HUES48 (cell line): ENCODE results near the gene FRMPD2.
"Not testable (repeated sequence)": the region's sequence is repeated elsewhere in the genome, so short reads cannot be mapped to it uniquely, and the experiment has no call there.

Experiments
- H3K27ac ChIP-seq: one replicate; pipeline ENCODE4 v1.7.0; 2013; ENCODE audit warnings: low read depth, low read length, inconsistent platforms
- H3K27me3 ChIP-seq: 2 replicates; pipeline ENCODE4 v1.6.1; 2013; ENCODE audit warnings: mild to moderate bottlenecking, low read length; ENCODE audit not compliant: control insufficient read depth, insufficient read depth
- H3K36me3 ChIP-seq: 2 replicates; pipeline ENCODE4 v1.6.1; 2013; ENCODE audit warnings: low read length; ENCODE audit not compliant: control insufficient read depth, insufficient read depth
- H3K4me1 ChIP-seq: 2 replicates; pipeline ENCODE4 v1.6.1; 2013; ENCODE audit warnings: mild to moderate bottlenecking, low read length; ENCODE audit not compliant: control insufficient read depth, insufficient read depth
- H3K4me3 ChIP-seq: 2 replicates; pipeline ENCODE4 v1.5.1; 2013; ENCODE audit warnings: mild to moderate bottlenecking, low read depth, low read length
- H3K9ac ChIP-seq: 2 replicates; pipeline ENCODE4 v1.6.1; 2013; ENCODE audit warnings: mild to moderate bottlenecking, low read depth, low read length, moderate library complexity
- H3K9me3 ChIP-seq: 2 replicates; pipeline ENCODE4 v1.6.1; 2013; ENCODE audit warnings: low read length; ENCODE audit not compliant: control insufficient read depth, insufficient read depth

Gene FRMPD2

DNA sequence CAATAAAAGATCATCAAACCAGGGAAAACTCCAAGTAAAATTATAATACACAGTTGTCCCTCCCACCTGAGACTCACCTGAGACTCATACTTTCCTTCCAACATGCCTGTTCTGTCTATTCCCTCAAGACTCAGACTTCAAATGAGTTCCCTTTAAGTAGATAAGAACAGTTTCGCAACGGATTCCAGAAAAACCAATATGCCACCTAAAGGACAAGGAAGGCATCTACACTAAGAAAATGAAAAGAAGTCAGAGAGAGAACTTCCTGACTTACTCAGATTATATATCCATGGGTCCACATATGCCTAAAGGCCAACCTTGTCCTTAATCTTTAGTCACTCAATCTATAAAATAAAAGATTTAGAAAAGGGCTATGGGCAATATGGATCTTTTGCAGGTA, 148.9 kb downstream of the FRMPD2 start:
- H3K4me1 ChIP-seq, H3K27ac ChIP-seq, H3K9ac ChIP-seq, H3K9me3 ChIP-seq, H3K36me3 ChIP-seq, H3K27me3 ChIP-seq, H3K4me3 ChIP-seq: not testable (repeated sequence)

GRCh38 chr10:48122618-48123017, 151.9 kb downstream of the FRMPD2 start:
- not testable (repeated sequence) for H3K4me1 ChIP-seq, H3K27ac ChIP-seq, H3K36me3 ChIP-seq, H3K9ac ChIP-seq, H3K9me3 ChIP-seq, H3K27me3 ChIP-seq, H3K4me3 ChIP-seq

GRCh38 chr10:48110277-48110676, 164.2 kb downstream of the FRMPD2 start:
- not testable (repeated sequence) for H3K36me3 ChIP-seq, H3K27ac ChIP-seq, H3K4me1 ChIP-seq, H3K9ac ChIP-seq, H3K4me3 ChIP-seq, H3K27me3 ChIP-seq, H3K9me3 ChIP-seq
